SW 1271 (cell line): ENCODE results near the gene TELO2.

Source experiments
- DNase-seq, 2 experiments: peaks; one replicate each; lab custom pipeline; 2025; lab: John Stamatoyannopoulos, UW

Gene TELO2

DNA sequence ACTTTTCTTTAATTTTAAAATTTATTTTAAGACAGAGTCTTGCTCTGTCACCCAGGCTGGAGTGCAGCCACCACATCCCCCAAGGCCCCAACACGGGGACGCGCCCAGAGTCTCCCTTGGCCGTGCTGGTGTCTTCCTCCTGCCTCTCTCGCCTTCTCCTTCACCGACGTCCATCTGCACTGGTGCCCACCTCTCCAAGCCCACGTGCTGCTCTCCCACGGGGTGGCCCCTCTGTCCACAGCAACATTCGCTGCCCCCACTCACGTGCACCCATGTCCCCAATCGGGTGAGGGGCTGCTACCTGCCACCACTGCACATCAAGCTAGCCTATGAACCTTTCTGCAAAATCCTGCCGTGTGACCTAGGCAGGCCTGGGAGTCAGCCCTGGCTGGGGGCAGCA is 43.4 kb downstream of the TELO2 start:
- no peak for DNase-seq

DNA sequence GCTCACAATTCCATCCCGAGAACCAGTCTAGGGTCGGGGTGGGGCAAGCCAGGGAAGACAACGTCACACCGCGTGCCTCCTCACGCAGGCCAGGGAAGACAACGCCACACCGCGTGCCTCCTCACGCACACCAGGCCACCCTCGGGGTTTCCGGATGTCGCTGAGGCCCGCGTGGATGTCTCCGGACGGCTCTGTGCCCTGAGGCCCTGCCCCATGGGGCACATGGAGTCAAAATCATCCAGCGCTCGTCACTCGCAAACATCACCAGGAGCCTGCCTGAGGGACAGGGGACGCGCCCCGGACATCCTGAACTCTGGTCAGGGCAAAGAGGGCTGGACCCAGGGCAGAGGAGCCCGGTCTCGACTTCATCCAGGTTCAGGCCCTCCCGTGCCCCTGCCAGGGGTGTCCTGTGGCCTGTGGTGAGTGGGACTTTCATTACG is 44.0 kb downstream of the TELO2 start:
- DNase-seq: no peak

DNA sequence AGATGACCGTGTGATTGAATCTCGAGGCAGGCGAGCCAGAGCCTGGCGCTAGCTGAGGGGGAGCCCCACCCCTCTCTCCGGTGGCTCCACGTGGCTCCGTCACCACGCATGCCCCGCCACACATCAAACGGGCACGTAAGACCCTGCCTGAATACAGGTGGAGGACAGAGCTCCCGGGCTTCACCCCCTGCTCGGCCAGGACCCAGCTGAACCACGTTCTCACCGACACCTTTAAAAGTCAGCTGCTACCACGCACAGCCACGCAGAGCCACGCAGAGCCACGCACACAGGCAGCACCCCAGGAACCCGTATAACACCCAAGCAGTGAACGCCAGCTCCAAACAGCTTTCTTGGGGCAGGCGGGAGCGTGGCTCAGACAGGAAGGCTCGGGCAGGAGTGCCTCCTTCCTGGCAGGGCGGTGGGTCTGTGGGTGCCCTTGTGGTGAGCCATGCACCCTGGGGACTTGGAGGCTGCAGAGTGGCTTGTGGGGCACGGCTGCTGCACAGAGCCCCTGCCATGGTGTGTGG is 44.7 kb downstream of the TELO2 start:
- DNase-seq: no peak

DNA sequence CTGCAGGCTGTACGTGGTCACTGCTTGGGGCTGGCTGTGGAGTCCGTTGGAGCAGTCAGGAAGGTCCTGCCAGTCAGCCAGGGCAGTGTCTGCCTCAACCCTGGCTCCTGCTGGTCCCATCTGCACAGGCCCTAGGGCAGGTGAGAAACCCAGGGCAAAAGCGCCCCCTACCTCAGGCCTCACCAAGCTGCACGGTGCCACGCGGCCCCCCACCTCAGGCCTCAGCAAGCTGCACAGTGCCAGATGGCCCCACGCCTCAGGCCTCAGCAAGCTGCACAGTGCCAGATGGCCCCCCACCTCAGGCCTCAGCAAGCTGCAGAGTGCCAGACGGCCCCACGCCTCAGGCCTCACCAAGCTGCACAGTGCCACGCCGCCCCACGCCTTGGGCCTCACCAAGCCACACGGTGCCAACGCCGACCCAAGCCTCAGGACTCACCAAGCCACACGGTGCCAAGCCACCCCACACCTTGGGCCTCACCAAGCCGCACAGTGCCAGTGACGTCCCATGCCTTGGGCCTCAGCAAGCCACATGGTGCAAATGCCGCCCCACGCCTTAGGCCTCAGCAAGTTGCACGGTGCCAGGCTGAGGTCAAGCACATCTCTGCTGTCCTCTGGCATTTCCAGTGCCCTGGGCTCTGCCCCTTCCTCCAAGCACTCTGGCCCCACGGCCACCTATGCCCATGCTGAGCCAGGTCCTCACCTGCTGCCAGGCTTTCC is 45.8 kb downstream of the TELO2 start:
- DNase-seq: no peak

GRCh38 chr16:1539720-1540555 is 46.8 kb downstream of the TELO2 start:
- DNase-seq: no peak

GRCh38 chr16:1540556-1540855 is 47.3 kb downstream of the TELO2 start:
- DNase-seq: no peak

DNA sequence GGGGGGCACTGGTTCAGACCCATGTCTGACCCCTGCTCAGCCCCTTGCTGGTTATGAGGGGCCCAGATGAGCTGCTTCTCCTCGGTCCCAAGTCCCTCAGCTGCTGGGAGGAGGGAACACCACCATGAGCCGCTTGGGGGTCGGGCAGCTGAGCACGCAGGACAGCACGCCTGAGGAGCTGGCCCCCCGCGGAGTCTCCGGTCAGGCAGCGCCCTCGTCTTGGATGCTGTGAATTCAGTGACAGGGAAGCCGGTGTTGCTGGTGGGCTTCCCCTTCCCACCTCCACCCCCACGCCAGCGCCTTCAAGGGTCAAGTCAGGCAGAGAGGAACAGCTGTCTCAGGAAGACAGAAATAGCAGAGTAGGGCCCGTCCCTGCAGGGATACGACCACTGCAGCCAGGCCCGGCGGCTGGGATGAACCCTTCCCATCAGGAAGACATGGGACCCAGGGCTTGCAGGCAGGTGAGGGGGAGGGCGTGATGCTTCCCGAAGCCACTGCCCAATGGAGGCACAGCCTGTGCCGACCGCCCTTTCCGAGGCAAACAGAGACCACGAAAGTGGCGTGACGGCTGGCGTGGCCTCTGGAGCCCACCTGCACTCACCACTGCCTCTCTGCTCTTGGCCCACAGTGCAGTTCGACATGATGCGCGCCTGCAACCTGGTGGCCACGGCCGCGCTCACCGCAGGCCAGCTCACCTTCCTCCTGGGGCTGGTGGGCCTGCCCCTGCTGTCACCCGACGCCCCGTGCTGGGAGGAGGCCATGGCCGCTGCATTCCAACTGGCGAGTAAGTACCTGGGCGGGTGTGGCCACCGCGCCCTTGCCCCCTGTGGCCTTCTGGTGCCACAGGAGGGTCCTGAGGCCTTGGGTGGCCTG is 48.4 kb downstream of the TELO2 start:
- DNase-seq: no peak

- no peak for DNase-seq
Observed at GRCh38 chr16:1542166-1542500, 49.0 kb downstream of the TELO2 start.

GRCh38 chr16:1542533-1542932 is 49.4 kb downstream of the TELO2 start:
- no peak for DNase-seq

GRCh38 chr16:1543085-1543896 is 50.1 kb downstream of the TELO2 start:
- DNase-seq: peak; percentile 25 to 64

DNA sequence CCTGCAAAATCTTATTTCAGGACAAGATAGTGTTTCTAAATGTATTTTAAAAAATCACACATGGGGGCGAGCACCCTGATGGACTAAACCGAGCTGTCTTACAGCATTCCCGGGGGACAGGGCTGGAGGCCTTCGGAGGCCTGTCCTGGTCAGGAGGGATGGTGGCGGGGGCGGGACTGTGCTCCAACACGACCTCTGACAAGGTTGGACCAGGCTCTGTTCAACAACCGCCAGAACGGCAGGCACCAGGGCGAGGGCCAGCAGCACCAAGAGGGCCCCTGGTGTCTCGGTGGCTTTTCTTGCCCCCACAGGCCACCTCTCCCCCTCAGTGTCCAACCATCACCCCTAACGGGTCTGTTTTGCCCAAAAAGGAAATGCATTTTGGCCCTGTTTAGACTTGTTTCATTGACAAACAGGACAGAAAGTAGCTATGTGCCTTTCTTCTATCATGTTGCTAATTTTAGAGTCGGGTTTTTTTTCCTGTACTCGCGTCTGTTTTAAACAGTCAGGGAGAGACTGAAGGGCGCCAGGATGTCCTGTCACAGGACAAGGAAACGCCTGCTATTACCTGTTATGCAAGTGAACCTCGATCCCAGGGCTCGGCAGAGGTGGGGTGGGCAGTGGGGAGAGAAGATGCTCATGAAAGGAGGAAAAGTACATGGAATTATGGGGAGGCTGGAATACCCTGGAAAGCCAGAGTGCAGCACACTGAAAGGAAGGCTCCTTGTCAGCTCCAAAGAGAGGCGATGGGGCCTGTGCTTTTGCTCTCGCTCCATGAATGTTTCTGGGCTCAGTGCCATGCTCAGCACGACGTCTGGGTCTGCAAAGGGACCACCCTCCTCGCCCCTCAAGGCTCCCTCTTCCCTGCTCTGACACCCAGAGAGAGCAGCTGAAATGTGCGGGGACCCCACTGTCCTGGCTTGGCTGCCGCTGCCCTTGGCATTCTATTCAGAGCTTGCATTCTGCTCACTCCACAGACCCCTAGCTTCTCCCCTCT is 52.2 kb downstream of the TELO2 start:
- no peak for DNase-seq

DNA sequence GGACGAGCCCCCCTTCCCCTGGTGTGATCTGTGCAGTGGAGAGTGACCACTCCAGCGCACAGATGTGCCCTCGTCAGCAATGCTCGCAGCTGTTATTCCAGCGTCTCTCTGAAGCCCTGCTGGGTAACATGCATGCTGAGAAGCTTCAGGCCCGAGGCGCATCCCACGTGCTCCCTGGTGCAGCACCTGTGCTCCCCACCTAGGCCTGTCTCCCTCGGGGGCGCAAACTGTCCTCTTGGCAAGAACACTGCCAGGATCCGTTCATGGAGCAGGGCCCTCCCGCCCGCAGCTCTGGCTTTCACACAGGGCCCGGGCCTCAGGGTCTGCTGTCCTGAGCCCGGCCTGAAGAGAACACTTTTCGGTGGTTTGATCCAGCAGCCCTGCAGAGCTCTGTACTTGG is 53.3 kb downstream of the TELO2 start:
- no peak for DNase-seq

DNA sequence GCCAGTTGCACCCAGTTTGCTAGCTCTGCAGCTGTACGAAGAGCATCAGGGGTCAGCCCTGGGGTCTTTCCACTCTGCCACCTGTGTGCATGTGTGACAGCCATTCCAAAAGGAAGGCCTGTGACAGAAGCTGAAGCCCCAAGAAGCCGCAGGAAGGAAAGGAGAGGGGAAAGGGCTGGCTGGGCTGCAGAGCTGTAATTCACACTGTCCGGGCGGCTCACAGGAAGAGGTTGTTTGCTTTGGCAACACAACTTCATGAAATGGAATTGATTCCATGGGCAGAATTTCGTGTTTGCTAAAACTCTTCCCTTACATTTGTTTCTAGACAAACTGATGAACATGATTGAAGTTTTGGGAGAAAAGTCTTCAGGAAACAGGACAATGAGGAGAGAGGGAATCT is 55.1 kb downstream of the TELO2 start:
- no peak for DNase-seq

DNA sequence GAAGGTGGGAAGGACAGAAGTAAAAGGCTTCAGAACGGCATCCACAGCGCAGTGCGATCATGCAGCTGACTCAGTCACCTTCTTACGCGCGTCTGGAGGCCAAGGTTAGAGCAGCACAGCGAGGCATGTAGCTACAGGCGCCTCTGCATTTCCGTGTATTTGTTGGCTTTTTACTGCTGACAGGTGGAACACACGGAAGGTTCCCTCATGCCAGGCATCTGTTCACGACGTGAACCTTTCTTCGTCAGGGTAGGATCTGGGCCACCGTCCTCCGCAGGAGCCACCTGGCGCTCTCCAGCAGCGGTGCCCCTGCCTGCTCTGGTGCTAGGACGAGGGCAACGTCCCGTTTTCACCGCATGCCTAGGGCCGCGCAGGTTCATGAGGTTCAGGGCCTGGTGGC is 55.6 kb downstream of the TELO2 start:
- no peak for DNase-seq

DNA sequence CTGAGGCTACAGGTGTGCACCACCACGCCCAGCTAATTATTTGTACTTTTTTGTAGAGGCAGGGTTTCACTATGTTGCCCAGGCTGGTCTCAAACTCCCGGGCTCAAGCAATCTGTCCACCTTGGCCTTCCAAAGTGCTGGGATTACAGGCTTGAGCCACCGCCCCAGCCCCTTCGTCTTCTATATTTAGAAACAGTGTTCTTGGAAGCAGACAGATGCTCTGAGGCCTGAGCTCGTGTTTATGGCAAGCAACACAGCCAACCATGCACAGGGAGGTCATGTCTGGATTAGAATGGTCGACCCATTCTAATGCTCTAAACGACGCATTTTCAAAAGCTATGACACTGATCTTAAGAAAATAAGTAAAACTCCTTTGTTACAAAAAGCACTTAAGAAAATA is 56.9 kb downstream of the TELO2 start:
- no peak for DNase-seq

- no peak for DNase-seq
Observed at GRCh38 chr16:1550696-1551095, 57.5 kb downstream of the TELO2 start.

GRCh38 chr16:1551166-1551565 is 58.0 kb downstream of the TELO2 start:
- no peak for DNase-seq

DNA sequence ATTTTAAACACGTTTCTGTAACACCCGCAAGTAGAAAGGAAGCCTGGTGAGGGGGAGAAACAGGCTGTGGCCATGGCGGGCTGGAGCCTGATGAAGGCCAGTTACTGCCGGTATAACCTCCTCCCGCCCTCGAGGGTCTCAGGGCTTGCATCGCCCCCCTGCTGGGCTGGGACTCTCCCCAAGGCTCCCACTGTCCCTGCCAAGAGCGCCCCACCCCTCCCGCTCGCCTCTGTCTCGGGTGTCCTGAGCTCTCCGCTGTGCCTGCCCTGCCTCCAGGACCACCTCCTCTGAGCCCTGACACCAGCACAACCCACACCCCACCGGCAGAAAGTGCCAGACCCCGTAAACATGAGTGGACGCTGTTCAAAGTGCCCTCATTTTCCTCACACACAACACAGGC is 59.0 kb downstream of the TELO2 start:
- no peak for DNase-seq

GRCh38 chr16:1553946-1554825 is 61.0 kb downstream of the TELO2 start:
- no peak for DNase-seq
